Activated T-cell treated with anti-CD3 and anti-CD28 coated beads for 4 hours (primary cell): ENCODE results near the gene COL8A1.
A peak's percentile ranks its signal among the peaks of the same experiment; 100 is the strongest.

ENCODE experiments used
- DNase-seq: peaks from one replicate; pipeline ENCODE4 v3.0.0-alpha.2; 2020

The COL8A1 gene

GRCh38 chr3:99765042-99765942 lies 126.9 kb downstream of the COL8A1 start:
- DNase-seq, result no peak

GRCh38 chr3:99767291-99767690 lies 128.9 kb downstream of the COL8A1 start:
- DNase-seq, result no peak

DNA sequence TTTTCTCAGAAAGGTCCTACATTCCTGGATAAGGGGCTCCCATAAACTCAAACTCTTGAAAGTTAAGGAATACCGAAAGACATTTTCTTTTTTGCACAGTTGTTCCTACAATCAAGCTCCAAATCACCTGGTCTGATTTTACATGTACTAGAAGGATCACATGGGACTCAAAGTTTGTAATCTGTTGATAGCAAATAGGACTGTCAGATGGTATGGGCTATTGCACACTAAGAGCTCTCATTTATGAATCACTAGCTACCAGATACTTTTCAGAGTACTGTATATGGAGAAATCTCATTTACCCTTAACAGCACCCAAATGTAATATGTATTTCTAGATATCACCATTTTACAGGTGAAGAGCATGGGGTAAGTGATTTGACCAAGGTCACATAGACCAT lies 129.7 kb downstream of the COL8A1 start:
- DNase-seq, result no peak

- DNase-seq, result no peak
Observed at GRCh38 chr3:99768808-99769501, 130.6 kb downstream of the COL8A1 start.

- DNase-seq, result no peak
Observed at GRCh38 chr3:99772171-99772570, 133.8 kb downstream of the COL8A1 start.

GRCh38 chr3:99772671-99773070 lies 134.3 kb downstream of the COL8A1 start:
- DNase-seq, result no peak

GRCh38 chr3:99774467-99774866 lies 136.1 kb downstream of the COL8A1 start:
- no peak for DNase-seq

DNA sequence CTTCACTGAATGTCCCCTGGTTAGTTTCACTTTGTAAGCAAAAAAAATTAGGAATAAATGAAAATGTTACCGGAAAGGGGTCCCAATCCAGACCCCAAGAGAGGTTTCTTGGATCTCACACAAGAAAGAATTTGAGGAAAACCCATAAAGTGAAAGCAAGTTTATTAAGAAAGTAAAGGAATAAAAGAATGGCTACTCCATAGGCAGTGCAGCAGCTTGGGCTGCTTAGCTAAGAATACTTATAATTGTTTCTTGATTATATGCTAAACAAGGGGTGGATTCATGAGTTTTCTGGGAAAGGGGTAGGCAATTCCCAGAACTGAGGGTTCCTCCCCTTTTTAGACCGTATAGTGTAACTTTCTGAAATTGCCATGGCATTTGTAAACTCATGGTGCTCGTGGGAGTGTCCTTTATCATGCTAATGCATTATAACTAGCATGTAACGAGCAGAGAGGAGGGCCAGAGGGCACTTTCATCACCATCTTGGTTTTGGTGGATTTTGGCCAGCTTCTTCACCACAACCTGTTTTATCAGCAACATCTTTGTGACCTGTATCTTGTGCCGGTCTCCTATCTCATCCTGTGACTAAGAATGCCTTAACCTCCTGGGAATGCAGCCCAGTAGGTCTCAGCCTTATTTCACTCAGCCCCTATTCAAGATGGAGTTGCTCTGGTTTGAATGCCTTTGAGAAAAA lies 138.3 kb downstream of the COL8A1 start:
- DNase-seq, result no peak

DNA sequence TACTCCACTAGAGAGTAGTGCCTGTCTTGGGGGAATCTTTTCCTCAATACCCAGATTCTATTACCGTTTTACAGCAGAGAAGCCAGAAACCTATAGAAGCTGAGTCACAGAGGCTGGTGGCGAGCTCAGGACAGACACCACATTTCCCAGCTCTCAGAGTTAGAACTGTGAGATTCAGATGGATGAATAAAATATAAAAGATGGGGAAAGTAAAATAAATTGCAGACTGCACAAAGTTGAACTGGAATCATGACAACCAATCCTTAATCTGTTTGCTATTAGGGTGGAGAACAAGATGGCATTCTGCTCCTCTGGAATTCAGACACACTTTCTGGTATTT lies 138.8 kb downstream of the COL8A1 start:
- no peak for DNase-seq

GRCh38 chr3:99777708-99778107 lies 139.3 kb downstream of the COL8A1 start:
- no peak for DNase-seq

GRCh38 chr3:99780749-99781148 lies 142.4 kb downstream of the COL8A1 start:
- DNase-seq, result no peak

DNA sequence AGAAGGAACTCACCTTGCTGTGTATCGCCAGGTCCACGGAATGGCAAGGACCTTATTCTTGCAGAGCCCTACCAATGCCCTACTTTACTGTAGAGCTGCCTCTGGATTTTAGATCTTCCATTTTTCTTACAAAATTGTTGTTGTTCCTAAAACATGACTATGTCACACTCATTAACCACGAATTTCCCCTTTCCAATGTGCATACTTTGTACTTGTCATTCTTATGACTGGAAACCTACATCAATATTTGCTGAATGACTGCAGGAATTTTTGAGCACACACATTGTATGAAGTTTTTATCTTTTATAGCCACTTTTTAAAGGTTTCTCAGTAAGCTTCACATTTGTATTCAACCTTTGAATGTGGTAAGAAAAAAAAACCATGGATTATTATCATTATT lies 143.4 kb downstream of the COL8A1 start:
- no peak for DNase-seq

- no peak for DNase-seq
Observed at GRCh38 chr3:99783011-99783573, 144.7 kb downstream of the COL8A1 start.

DNA sequence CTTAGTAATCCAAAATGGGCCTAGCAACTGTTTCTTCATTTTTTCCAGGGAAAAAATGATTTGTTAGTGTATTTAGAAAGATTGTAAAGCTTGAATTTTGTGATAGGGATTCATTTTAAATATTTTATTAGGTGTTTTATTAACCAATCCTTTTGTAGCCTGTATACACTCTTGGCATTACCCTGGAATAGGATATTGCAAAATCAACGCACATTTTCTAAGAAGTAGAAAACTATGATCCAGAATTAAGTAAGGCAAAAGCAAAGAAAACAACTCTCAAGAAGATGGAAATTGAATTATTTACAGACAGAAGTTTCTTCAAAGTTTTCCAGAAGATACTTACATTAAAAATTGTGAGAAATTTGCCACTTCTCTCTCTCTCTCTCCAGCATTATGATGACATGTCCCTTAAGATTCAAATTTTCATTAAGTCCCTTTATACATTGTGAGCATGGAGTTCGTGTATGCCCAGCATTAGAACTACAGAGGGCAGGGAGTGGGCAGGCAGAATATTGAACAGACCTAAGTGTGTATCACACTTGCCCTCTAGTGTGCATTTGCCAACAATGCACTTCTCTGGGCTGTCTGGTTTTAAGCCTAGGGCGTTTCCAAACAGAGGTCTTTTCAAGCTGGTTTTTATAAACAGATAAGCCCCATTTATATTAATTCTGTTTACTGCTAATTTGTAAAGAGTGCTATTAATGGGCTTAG lies 150.8 kb downstream of the COL8A1 start:
- DNase-seq, result no peak

DNA sequence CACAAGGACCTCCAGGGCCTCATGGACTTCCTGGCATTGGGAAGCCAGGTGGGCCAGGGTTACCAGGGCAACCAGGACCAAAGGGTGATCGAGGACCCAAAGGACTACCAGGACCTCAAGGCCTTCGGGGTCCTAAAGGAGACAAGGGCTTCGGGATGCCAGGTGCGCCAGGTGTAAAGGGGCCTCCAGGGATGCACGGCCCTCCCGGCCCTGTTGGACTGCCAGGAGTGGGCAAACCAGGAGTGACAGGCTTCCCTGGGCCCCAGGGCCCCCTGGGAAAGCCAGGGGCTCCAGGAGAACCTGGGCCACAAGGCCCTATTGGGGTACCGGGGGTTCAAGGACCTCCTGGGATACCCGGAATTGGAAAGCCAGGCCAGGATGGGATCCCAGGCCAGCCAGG lies 156.1 kb downstream of the COL8A1 start:
- DNase-seq, result no peak

DNA sequence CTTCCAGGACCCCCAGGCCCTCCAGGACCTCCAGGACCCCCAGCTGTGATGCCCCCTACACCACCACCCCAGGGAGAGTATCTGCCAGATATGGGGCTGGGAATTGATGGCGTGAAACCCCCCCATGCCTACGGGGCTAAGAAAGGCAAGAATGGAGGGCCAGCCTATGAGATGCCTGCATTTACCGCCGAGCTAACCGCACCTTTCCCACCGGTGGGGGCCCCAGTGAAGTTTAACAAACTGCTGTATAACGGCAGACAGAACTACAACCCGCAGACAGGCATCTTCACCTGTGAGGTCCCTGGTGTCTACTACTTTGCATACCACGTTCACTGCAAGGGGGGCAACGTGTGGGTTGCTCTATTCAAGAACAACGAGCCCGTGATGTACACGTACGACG lies 157.2 kb downstream of the COL8A1 start:
- DNase-seq, result no peak

DNA sequence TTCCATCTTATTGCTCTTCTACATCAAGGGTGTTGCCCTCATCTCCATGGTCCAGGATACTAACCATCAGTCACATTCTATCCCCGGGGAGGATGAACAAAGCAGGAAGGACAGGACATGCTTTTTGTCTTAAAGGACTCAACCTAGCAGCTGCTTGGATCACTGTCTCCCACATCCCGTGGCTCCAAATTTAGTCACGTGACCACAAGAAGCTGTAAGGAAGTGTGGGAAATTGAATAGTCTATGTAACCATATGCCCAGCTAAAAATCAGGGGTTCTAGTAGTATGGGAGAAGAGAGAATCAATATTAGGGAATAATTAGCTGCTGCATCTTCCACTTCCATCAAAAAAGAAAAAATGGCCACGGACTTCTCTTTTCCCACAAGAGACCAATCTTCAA lies 161.0 kb downstream of the COL8A1 start:
- DNase-seq, result no peak

GRCh38 chr3:99803297-99803696 lies 164.9 kb downstream of the COL8A1 start:
- DNase-seq, result no peak

GRCh38 chr3:99805160-99805559 lies 166.8 kb downstream of the COL8A1 start:
- DNase-seq, result no peak

DNA sequence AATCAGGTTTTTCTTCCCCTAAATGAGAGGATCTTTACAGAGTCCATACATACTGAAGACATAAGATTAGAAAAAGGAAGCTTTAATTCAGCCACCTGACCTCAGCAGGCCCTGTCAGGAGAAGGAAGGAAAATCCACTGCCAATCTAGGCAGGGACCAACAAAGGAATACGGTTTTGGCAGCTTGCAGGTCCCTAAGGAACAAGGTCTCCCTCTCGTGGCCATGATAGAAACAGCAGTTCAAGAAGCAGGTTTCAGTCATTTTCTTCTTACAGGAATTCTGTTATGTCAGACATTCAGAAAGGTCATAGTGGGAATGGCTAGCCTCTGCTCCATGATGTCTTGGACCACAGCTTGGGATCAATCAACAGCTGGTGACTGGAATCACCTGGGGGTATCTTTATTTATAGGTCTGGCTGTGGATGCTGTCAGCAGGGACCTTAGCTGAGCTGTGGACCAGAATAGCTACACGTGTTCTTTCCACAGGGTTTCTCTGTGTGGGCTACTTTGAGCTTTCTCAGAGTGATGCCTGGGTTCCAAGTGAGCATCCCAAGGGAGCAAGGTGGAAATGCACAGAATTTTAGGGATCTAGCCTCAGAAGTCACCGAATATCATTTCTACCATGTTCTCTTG lies 169.9 kb downstream of the COL8A1 start:
- DNase-seq, result peak; percentile 17

- no peak for DNase-seq
Observed at GRCh38 chr3:99809565-99809964, 171.2 kb downstream of the COL8A1 start.

- DNase-seq, result no peak
Observed at GRCh38 chr3:99810403-99810802, 172.0 kb downstream of the COL8A1 start.
